H9 (cell line): Measurements from ENCODE around the gene WDR55. TPM values are rescaled to one million over a fixed set of nuclear protein-coding genes. Genes with fewer than 3 reads are reported as not detected.
"Not testable (repeated sequence)": the region's sequence is repeated elsewhere in the genome, so short reads cannot be mapped to it uniquely, and the experiment has no call there.

Experiments
- DNase-seq: peaks from one replicate; pipeline ENCODE4 v3.0.0-alpha.2; 2017
- H2AFZ ChIP-seq: one replicate; pipeline ENCODE4 v1.6.1; 2013; ENCODE audit warnings: mild to moderate bottlenecking, low read length, control low read depth, moderate library complexity
- H2AK5ac ChIP-seq: 2 replicates; pipeline ENCODE4 v1.6.1; 2013; ENCODE audit warnings: low read length, control low read depth, mixed read lengths; ENCODE audit not compliant: insufficient read length
- H2BK120ac ChIP-seq: one replicate; pipeline ENCODE4 v1.6.1; 2013; ENCODE audit warnings: low read depth, mild to moderate bottlenecking, low read length, control low read depth, inconsistent platforms; ENCODE audit not compliant: poor library complexity, severe bottlenecking
- H2BK12ac ChIP-seq: 2 replicates; pipeline ENCODE4 v1.6.1; 2013; ENCODE audit warnings: low read length, control low read depth, mixed read lengths, low read depth; ENCODE audit not compliant: insufficient read length
- H2BK15ac ChIP-seq: 2 replicates; pipeline ENCODE4 v1.6.1; 2013; ENCODE audit warnings: low read depth, low read length, control low read depth
- H2BK20ac ChIP-seq: one replicate; pipeline ENCODE4 v1.6.1; 2013; ENCODE audit warnings: low read depth, mild to moderate bottlenecking, low read length, control low read depth, inconsistent platforms; ENCODE audit not compliant: poor library complexity, severe bottlenecking
- H2BK5ac ChIP-seq: 2 replicates; pipeline ENCODE4 v1.6.1; 2013; ENCODE audit warnings: low read length, control low read depth, mixed read lengths; ENCODE audit not compliant: insufficient read length
- H3K14ac ChIP-seq: 2 replicates; pipeline ENCODE4 v1.6.1; 2013; ENCODE audit warnings: low read length, control low read depth; ENCODE audit not compliant: insufficient read depth
- H3K18ac ChIP-seq: 2 replicates; pipeline ENCODE4 v1.6.1; 2013; ENCODE audit warnings: low read depth, mild to moderate bottlenecking, mixed read lengths, low read length, control low read depth; ENCODE audit not compliant: insufficient read length
- H3K23ac ChIP-seq: 2 replicates; pipeline ENCODE4 v1.6.1; 2013; ENCODE audit warnings: low read length, control low read depth, mixed read lengths, low read depth; ENCODE audit not compliant: insufficient read length
- H3K23me2 ChIP-seq: 2 replicates; pipeline ENCODE4 v1.6.1; 2013; ENCODE audit warnings: low read depth, mild to moderate bottlenecking, mixed read lengths, low read length, control low read depth; ENCODE audit not compliant: insufficient read length, poor library complexity, severe bottlenecking
- H3K27ac ChIP-seq: 2 replicates; pipeline ENCODE4 v1.5.1; 2013; ENCODE audit warnings: low read length, control low read depth, mixed read lengths, low read depth; ENCODE audit not compliant: insufficient read length
- H3K27me3 ChIP-seq: 2 replicates; pipeline ENCODE4 v1.6.1; 2013; ENCODE audit warnings: low read length, control low read depth, inconsistent platforms; ENCODE audit not compliant: insufficient read depth
- H3K4ac ChIP-seq: 2 replicates; pipeline ENCODE4 v1.6.1; 2013; ENCODE audit warnings: low read depth, mild to moderate bottlenecking, control low read depth, inconsistent platforms, low read length, moderate library complexity
- H3K4me1 ChIP-seq: 2 replicates; pipeline ENCODE4 v1.6.1; 2013; ENCODE audit warnings: low read length, control low read depth, inconsistent platforms; ENCODE audit not compliant: insufficient read depth
- H3K4me2 ChIP-seq: 2 replicates; pipeline ENCODE4 v1.6.1; 2013; ENCODE audit warnings: low read length, control low read depth, mixed read lengths; ENCODE audit not compliant: insufficient read length, insufficient read depth
- H3K56ac ChIP-seq: 2 replicates; pipeline ENCODE4 v1.6.1; 2013; ENCODE audit warnings: low read depth, mild to moderate bottlenecking, mixed read lengths, low read length, control low read depth; ENCODE audit not compliant: insufficient read length
- H3K79me1 ChIP-seq: 2 replicates; pipeline ENCODE4 v1.6.1; 2013; ENCODE audit warnings: low read depth, mild to moderate bottlenecking, moderate library complexity, low read length, control low read depth, inconsistent platforms; ENCODE audit not compliant: insufficient read depth, poor library complexity, severe bottlenecking
- H3K79me2 ChIP-seq: 2 replicates; pipeline ENCODE4 v1.6.1; 2013; ENCODE audit warnings: low read length, control low read depth, inconsistent platforms; ENCODE audit not compliant: insufficient read depth
- H3K9ac ChIP-seq: 2 replicates; pipeline ENCODE4 v1.6.1; 2013; ENCODE audit warnings: low read length, control low read depth, mixed read lengths; ENCODE audit not compliant: insufficient read length; ENCODE audit errors: extremely low read depth
- H3K9me3 ChIP-seq: one replicate; pipeline ENCODE4 v1.6.1; 2013; ENCODE audit warnings: low read depth, low read length, inconsistent platforms; ENCODE audit not compliant: control insufficient read depth
- H3T11ph ChIP-seq: one replicate; pipeline ENCODE4 v1.6.1; 2013; ENCODE audit warnings: mild to moderate bottlenecking, low read length, control low read depth, inconsistent platforms
- H4K20me1 ChIP-seq: one replicate; pipeline ENCODE4 v1.6.1; 2013; ENCODE audit not compliant: control insufficient read depth, insufficient read length, insufficient read depth
- H4K5ac ChIP-seq: 2 replicates; pipeline ENCODE4 v1.6.1; 2013; ENCODE audit warnings: low read depth, mild to moderate bottlenecking, mixed read lengths, low read length, control low read depth; ENCODE audit not compliant: insufficient read length
- H4K8ac ChIP-seq: replicated peaks from 2 replicates; pipeline ENCODE4 v1.6.1; 2013; ENCODE audit warnings: low read length, control low read depth, mixed read lengths, low read depth; ENCODE audit not compliant: insufficient read length
- H4K91ac ChIP-seq: 2 replicates; pipeline ENCODE4 v1.6.1; 2013; ENCODE audit warnings: low read depth, mild to moderate bottlenecking, moderate library complexity, mixed read lengths, low read length, control low read depth; ENCODE audit not compliant: insufficient read length
- H3K27ac Mint-ChIP-seq, 3 experiments: 2 replicates in 2 of 3; 3 replicates in 1 of 3; pipeline ENCODE4 v1.8.0; 2020 to 2021; ENCODE audit warnings: mixed read lengths in 3 of 3, mild to moderate bottlenecking in 1 of 3, moderate library complexity in 1 of 3
- H3K27me3 Mint-ChIP-seq: 2 replicates; pipeline ENCODE4 v1.8.0; 2021; ENCODE audit warnings: low read depth, mild to moderate bottlenecking, moderate library complexity, mixed read lengths
- H3K36me3 Mint-ChIP-seq, 3 experiments: 2 replicates in 2 of 3; 3 replicates in 1 of 3; pipeline ENCODE4 v1.8.0; 2020 to 2021; ENCODE audit warnings: low read depth in 3 of 3, mixed read lengths in 3 of 3; ENCODE audit not compliant: insufficient read depth in 1 of 3
- H3K4me1 Mint-ChIP-seq, 2 experiments: 2 replicates each; pipeline ENCODE4 v1.8.0; 2020; ENCODE audit warnings: mixed read lengths in 2 of 2
- H3K4me3 Mint-ChIP-seq, 2 experiments: 2 replicates in 1 of 2; 3 replicates in 1 of 2; pipeline ENCODE4 v1.8.0; 2020 to 2021; ENCODE audit warnings: mild to moderate bottlenecking in 2 of 2, mixed read lengths in 2 of 2, moderate library complexity in 1 of 2
- H3K9me3 Mint-ChIP-seq, 2 experiments: 2 replicates in 1 of 2; 3 replicates in 1 of 2; pipeline ENCODE4 v1.8.0; 2020; ENCODE audit warnings: mild to moderate bottlenecking in 2 of 2, mixed read lengths in 2 of 2, moderate library complexity in 1 of 2
- CTCF ChIP-seq: fragments of 200-600 bp; sonication (generic); conservative IDR thresholded peaks from 3 replicates; pipeline ENCODE4 v1.8.0; 2021; ENCODE audit warnings: antibody characterized with exemption, mild to moderate bottlenecking
- WGBS: extraction: QIAGEN DNeasy Blood & Tissue Kit; methylation state at CpG from one replicate; pipeline ENCODE4 v1.1.7; 2013; ENCODE audit warnings: missing lambda C conversion rate, low lambda C conversion rate, mixed read lengths; ENCODE audit not compliant: insufficient read length; ENCODE audit errors: extremely low coverage; 5-methylcytosine and 5-hydroxymethylcytosine counted together
- total RNA-seq: library from RNA; stranded (reverse); gene quantifications from 2 replicates; pipeline ENCODE4 v1.2.1, GENCODE V29; 2021

WDR55 gene
- total RNA-seq, 1 experiment from 2014 or later: 24.7 TPM

GRCh38 chr5:140637371-140638100 lies 27.2 kb upstream of the WDR55 start:
- no peak overlapping the region for H3K27ac Mint-ChIP-seq
- H3K56ac ChIP-seq: no peak overlapping the region

DNA sequence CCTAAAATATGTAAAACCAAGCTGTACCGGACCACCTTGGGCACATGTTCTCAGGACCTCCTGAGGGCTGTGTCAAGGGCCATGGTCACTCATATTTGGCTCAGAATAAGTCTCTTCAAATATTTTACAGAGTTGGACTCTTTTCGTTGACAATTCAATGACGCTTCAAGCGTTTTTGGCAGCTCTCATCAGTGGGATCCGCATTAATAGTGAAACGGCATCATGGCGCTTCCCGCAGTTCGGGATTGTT lies 25.9 kb upstream of the WDR55 start:
- not testable (repeated sequence) for H3K23ac ChIP-seq, H3T11ph ChIP-seq, H4K91ac ChIP-seq, H3K79me2 ChIP-seq, H3K9me3 Mint-ChIP-seq, H3K9me3 ChIP-seq, H3K4me1 ChIP-seq, H3K27ac ChIP-seq, H3K4ac ChIP-seq, H3K56ac ChIP-seq, H3K79me1 ChIP-seq, H3K27me3 Mint-ChIP-seq, H3K23me2 ChIP-seq, H3K14ac ChIP-seq, H4K20me1 ChIP-seq, H3K27me3 ChIP-seq, H2BK120ac ChIP-seq, H2BK15ac ChIP-seq, H2AK5ac ChIP-seq, H4K8ac ChIP-seq, H2BK12ac ChIP-seq, H2BK5ac ChIP-seq, H2BK20ac ChIP-seq, H3K18ac ChIP-seq, DNase-seq, H3K9ac ChIP-seq, H4K5ac ChIP-seq
- Mint-ChIP-seq H3K36me3 (peaks cover 13 to 32% (median 31%) of the 10 kb centered on the region in 3 experiments; a peak in 6 of 7 replicates), H3K27ac (peak overlapping the region in 2 of 3 experiments; percentile 64 to 95; a peak in 3 of 7 replicates), H3K4me1 (peaks cover 19 to 26% of the 10 kb centered on the region in 2 experiments), H3K4me3 (peak overlapping the region; percentile 88 to 92)
- H3K4me2 ChIP-seq: peak overlapping the region; percentile 88
- no CpG with 5 or more reads among the region's 9 CpGs for WGBS
- peak overlapping the region; percentile 2 for H2AFZ ChIP-seq

More at GRCh38 chr5:140637371-140638100, 27.2 kb upstream of the WDR55 start:
- no peak overlapping the region for H2BK20ac ChIP-seq
- no peak overlapping the region for H3K18ac ChIP-seq
- H2BK12ac ChIP-seq: no peak overlapping the region
- H3K9ac ChIP-seq: no peak overlapping the region
- no peak overlapping the region for H3K23ac ChIP-seq
- H2BK15ac ChIP-seq: no peak overlapping the region
- H3K9me3 ChIP-seq: no peaks in the 10 kb centered on the region
- H3K4me2 ChIP-seq: no peak overlapping the region
- H4K5ac ChIP-seq: no peak overlapping the region
- no peak overlapping the region for H3K4me3 Mint-ChIP-seq
- H3K36me3 Mint-ChIP-seq: peaks cover 5 to 22% (median 18%) of the 10 kb centered on the region in 3 experiments; a peak in 5 of 7 replicates
- H3K23me2 ChIP-seq: peaks cover 6% of the 10 kb centered on the region
- H2BK120ac ChIP-seq: no peak overlapping the region
- H2AK5ac ChIP-seq: no peak overlapping the region
- peaks cover 5 to 10% of the 10 kb centered on the region in 2 experiments for H3K9me3 Mint-ChIP-seq
- no peak for TF ChIP-seq CTCF
- no peak overlapping the region for H2AFZ ChIP-seq
- H3T11ph ChIP-seq: no peak overlapping the region
- no peak for DNase-seq
- H2BK5ac ChIP-seq: no peak overlapping the region
- H3K27me3 ChIP-seq: no peaks in the 10 kb centered on the region
- H3K27me3 Mint-ChIP-seq: peaks cover 3% of the 10 kb centered on the region; the same call in 1 of the 2 replicates
- H3K79me1 ChIP-seq: no peaks in the 10 kb centered on the region
- WGBS: no CpG with 5 or more reads among the region's 10 CpGs
- no peak overlapping the region for H3K27ac ChIP-seq
- H3K14ac ChIP-seq: no peak overlapping the region
- H3K79me2 ChIP-seq: no peaks in the 10 kb centered on the region
- H4K91ac ChIP-seq: no peak overlapping the region
- H4K8ac ChIP-seq: no peak overlapping the region
- H3K4me1 Mint-ChIP-seq: peaks cover 19 to 26% of the 10 kb centered on the region in 2 experiments
- H3K4me1 ChIP-seq: no peaks in the 10 kb centered on the region
- no peaks in the 10 kb centered on the region for H4K20me1 ChIP-seq
- H3K4ac ChIP-seq: no peak overlapping the region
